K562 (cell line): ENCODE data around the gene ZFP3. TPM values are rescaled to one million over a fixed set of nuclear protein-coding genes. Genes with fewer than 3 reads are reported as not detected.

Experiments
- ATAC-seq: fragments of 200-7000 bp; cut with Tn5 transposase; 3 replicates; pipeline ENCODE4 v1.9.1; 2020; ENCODE audit warnings: moderate library complexity
- BruUV-seq: library from RNA; stranded (reverse); fragments of 400-500 nt; replicated peaks from 2 replicates; lab custom pipeline; 2021; lab: Mats Ljungman, UMichigan
- CTCF ChIA-PET: fragments of 300-600 bp; formaldehyde crosslinking; extraction: SDS; loops from one replicate; lab custom pipeline; 2021; ENCODE audit warnings: low intra/inter-chr PET ratio; lab: Yijun Ruan, JAX
- POLR2A ChIA-PET: fragments of 300-600, 350-650 bp; sonication (Branson Sonifier 250); formaldehyde crosslinking; extraction: SDS; loops from one replicate; lab custom pipeline; 2021; ENCODE audit warnings: antibody characterized with exemption, inconsistent platforms; lab: Yijun Ruan, JAX
- DNase-seq, 4 experiments: peaks; one replicate each; pipeline versions ENCODE4 v3.0.0 to v3.0.0-alpha.2; 2011 to 2018; ENCODE audit warnings: low spot score in 3 of 4, mixed read lengths in 3 of 4; ENCODE audit errors: extremely low read depth in 1 of 4
- FAIRE-seq: peaks from 2 replicates; lab custom pipeline; 2011; peaks lifted over from hg19 to GRCh38; lab: Jason Lieb, UNC
- H2AFZ ChIP-seq: 2 replicates; pipeline ENCODE4 v1.6.0; 2011; ENCODE audit warnings: low read depth, low read length, control low read depth, inconsistent platforms
- H3K27ac ChIP-seq: fragments of 200-600 bp; 3 replicates; pipeline ENCODE4 v1.8.0; 2011; ENCODE audit warnings: low read depth, mild to moderate bottlenecking, control low read depth, inconsistent platforms, low read length, moderate library complexity, mixed read lengths; ENCODE audit errors: extremely low read depth
- H3K27me3 ChIP-seq, 2 experiments: fragments of 300-600 bp in 1 of 2; 2 replicates in 1 of 2; 3 replicates in 1 of 2; pipeline versions ENCODE4 v1.6.0 to v1.8.0; 2011; ENCODE audit warnings: inconsistent platforms in 2 of 2, low read length in 2 of 2, mild to moderate bottlenecking in 1 of 2, mixed read lengths in 1 of 2, moderate library complexity in 1 of 2; ENCODE audit not compliant: control insufficient read depth in 2 of 2, insufficient read depth in 2 of 2
- H3K36me3 ChIP-seq: fragments of 300-600 bp; 3 replicates; pipeline ENCODE4 v1.8.0; 2011; ENCODE audit warnings: mild to moderate bottlenecking, low read length, inconsistent platforms; ENCODE audit not compliant: control insufficient read depth, insufficient read depth
- H3K4me1 ChIP-seq, 2 experiments: fragments of 200-600 bp in 1 of 2; replicated peaks in 1 of 2; 2 replicates in 1 of 2; 3 replicates in 1 of 2; pipeline versions ENCODE4 v1.5.1 to v1.8.0; 2011; ENCODE audit warnings: inconsistent platforms in 2 of 2, low read length in 2 of 2, mild to moderate bottlenecking in 1 of 2, mixed read lengths in 1 of 2, moderate library complexity in 1 of 2; ENCODE audit not compliant: control insufficient read depth in 2 of 2, insufficient read depth in 2 of 2
- H3K4me2 ChIP-seq: 2 replicates; pipeline ENCODE4 v1.6.1; 2011; ENCODE audit warnings: low read length, control low read depth, inconsistent platforms, mixed read lengths; ENCODE audit not compliant: insufficient read depth
- H3K4me3 ChIP-seq: fragments of 200-600 bp; sonication (generic), shearing (Covaris generic); 2 replicates; pipeline ENCODE4 v1.5.1; 2016; ENCODE audit warnings: control low read depth, inconsistent platforms
- H3K79me2 ChIP-seq: fragments of 200-600 bp; 3 replicates; pipeline ENCODE4 v1.8.0; 2011; ENCODE audit warnings: low read length, inconsistent platforms; ENCODE audit not compliant: control insufficient read depth, insufficient read depth
- H3K9ac ChIP-seq, 2 experiments: 2 replicates each; pipeline versions ENCODE4 v1.6.0 to v1.6.1; 2011; ENCODE audit warnings: low read depth in 2 of 2, low read length in 2 of 2, control low read depth in 1 of 2, inconsistent platforms in 1 of 2, mild to moderate bottlenecking in 1 of 2, mixed read lengths in 1 of 2; ENCODE audit not compliant: insufficient read depth in 1 of 2
- H3K9me1 ChIP-seq: one replicate; pipeline ENCODE4 v1.6.0; 2011; ENCODE audit warnings: inconsistent platforms, mild to moderate bottlenecking, low read length, moderate library complexity; ENCODE audit not compliant: control insufficient read depth, insufficient read depth
- H3K9me3 ChIP-seq: replicated peaks from 2 replicates; pipeline ENCODE4 v1.5.1; 2011; ENCODE audit warnings: low read depth, low read length, inconsistent platforms; ENCODE audit not compliant: control insufficient read depth, insufficient read depth
- H4K20me1 ChIP-seq: replicated peaks from 2 replicates; pipeline ENCODE4 v1.6.1; 2011; ENCODE audit warnings: low read length, inconsistent platforms, mixed read lengths; ENCODE audit not compliant: control insufficient read depth, insufficient read depth
- FOXP1 ChIP-seq: sonication (generic); formaldehyde crosslinking; IDR thresholded peaks from 2 replicates; pipeline ENCODE4 v1.8.0; 2022; ENCODE audit warnings: mild to moderate bottlenecking, missing genetic modification reagents
- HMG20A ChIP-seq: fragments of 450-650 bp; formaldehyde crosslinking; conservative IDR thresholded peaks from 2 replicates; pipeline ENCODE4 v1.4.0; 2020; ENCODE audit warnings: mild to moderate bottlenecking, mixed read lengths
- TAF15 ChIP-seq: fragments of 200-400 bp; formaldehyde crosslinking; IDR thresholded peaks from 2 replicates; pipeline ENCODE4 v1.6.1; 2017; ENCODE audit warnings: mild to moderate bottlenecking, low read depth, low read length, moderate library complexity
- ZFX ChIP-seq: sonication (generic); formaldehyde crosslinking; IDR thresholded peaks from 2 replicates; pipeline ENCODE4 v1.8.0; 2022; ENCODE audit warnings: mild to moderate bottlenecking, missing genetic modification reagents, moderate library complexity
- WGBS: fragments of 100-300 bp; shearing (Covaris generic); methylation state at CpG from one replicate; pipeline ENCODE4 v1.1.6; 2016; ENCODE audit warnings: low coverage, mixed read lengths; ENCODE audit not compliant: insufficient coverage; ENCODE audit errors: missing lambda C conversion rate; 5-methylcytosine and 5-hydroxymethylcytosine counted together
- in situ Hi-C: fragments of 300-500 bp; cut with MboI; formaldehyde crosslinking; loops from 4 replicates; pipeline ENCODE4 v1.15.0; 2018; ENCODE audit warnings: inconsistent platforms, mixed read lengths
- intact Hi-C: fragments of 100-400 bp; cut with micrococcal nuclease; formaldehyde crosslinking; loops from 2 replicates; pipeline ENCODE4 v1.14.2; 2022
- polyA plus RNA-seq, 8 experiments: library from polyadenylated mRNA; depleted of rRNA in 4 of 8; stranded (reverse) in 5 of 8; unstranded in 3 of 8; fragments of >200 nt; fragmentation: Nextera tagmentation in 2 of 8; fragmentation: Illumina TruSeq in 1 of 8; extraction: Ambion mirVana in 2 of 8; extraction: Trizol in 1 of 8; gene quantifications; 2 replicates each; pipeline versions ENCODE4 v1.2.1 to v1.2.3, GENCODE V29; 2011 to 2014; ENCODE audit warnings: inconsistent platforms in 1 of 8, missing spikeins in 1 of 8
- total RNA-seq, 7 experiments: library from RNA; depleted of rRNA in 6 of 7; stranded (reverse); fragments of >200 nt in 6 of 7; fragmentation: Illumina TruSeq in 2 of 7; extraction: Trizol in 2 of 7; gene quantifications; 2 replicates each; pipeline versions ENCODE4 v1.2.1 to v1.2.3, GENCODE V29; 2011 to 2021; ENCODE audit warnings: low replicate concordance in 1 of 7
- TF ChIP-seq, protein P1 (sequence below): fragments of 250-450 bp; sonication (Bioruptor Pico); IDR thresholded peaks from 2 replicates; pipeline ENCODE4 v1.8.0; 2021; ENCODE audit warnings: mild to moderate bottlenecking, moderate library complexity

The ZFP3 gene
- total and polyA plus RNA-seq, 9 of the 15 experiments (the other 6 are each of a cell fraction or from before 2014, with no cell fraction given) = 0.04 TPM; not detected in 8

DNA sequence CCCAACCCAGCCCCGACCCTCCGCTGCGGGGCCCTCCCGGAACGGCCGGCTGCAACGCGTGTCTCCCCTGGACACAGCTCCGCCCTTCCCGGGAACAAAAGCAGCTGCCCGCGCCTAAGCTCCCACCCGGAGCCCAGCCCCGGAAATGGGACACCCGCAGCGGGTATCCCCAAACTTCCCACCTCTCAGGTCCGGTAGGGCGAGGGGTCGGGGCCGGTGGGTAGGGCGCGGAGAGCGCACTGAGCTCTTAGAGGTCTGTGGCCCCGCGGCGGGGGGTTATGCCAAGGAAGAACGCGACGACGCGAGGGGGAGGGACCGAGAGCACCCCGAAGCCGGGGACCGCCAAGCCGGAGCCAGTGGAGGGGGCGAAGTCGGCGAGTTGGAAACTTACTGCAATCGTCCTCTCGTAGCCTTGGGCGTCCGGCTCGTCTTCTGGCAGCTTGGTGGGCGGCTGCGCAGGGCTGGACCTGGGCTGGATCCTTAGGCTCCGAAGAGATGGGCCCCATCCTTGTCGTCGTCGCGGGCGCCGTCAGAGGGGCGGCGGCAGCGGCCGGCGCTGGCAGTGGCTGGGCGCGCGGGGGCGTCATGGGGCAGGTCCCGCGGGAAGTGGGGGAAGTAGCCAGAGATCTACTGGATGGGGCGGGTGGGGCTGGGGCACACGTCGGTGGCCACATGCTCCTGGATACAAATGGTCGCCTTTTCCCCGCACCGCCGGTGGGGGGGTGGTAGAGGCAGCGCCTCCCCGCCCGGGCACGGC lies 44.5 kb downstream of the ZFP3 start:
- Histone ChIP-seq H3K9ac (no peak overlapping the region), H3K9me1 (no peaks in the 10 kb centered on the region), H3K79me2 (no peaks in the 10 kb centered on the region), H3K9me3 (0 out of 2 replicates have a peak, but pooled peaks cover 1% of the 10 kb centered on the region), H2AFZ (no peak overlapping the region), H3K4me3 (no peak overlapping the region), H3K4me1 (no peaks in the 10 kb centered on the region), H3K27ac (no peak overlapping the region), H3K4me2 (no peak overlapping the region), H3K36me3 (no peaks in the 10 kb centered on the region), H4K20me1 (no peaks in the 10 kb centered on the region), H3K27me3 (peaks cover 0 to 18% of the 10 kb centered on the region in 2 experiments; a peak in 2 of 5 replicates)
- in situ Hi-C loops (no loop called here), intact Hi-C loops (no loop called here)
- WGBS = 20% methylated on average over 1 of the region's 75 CpGs
- no TSS peak for BruUV-seq
- ChIA-PET POLR2A (no interaction called here), CTCF (no interaction called here)
- ATAC-seq (no peak), DNase-seq (no peak), FAIRE-seq (no peak)
- TF ChIP-seq, protein P1, sequence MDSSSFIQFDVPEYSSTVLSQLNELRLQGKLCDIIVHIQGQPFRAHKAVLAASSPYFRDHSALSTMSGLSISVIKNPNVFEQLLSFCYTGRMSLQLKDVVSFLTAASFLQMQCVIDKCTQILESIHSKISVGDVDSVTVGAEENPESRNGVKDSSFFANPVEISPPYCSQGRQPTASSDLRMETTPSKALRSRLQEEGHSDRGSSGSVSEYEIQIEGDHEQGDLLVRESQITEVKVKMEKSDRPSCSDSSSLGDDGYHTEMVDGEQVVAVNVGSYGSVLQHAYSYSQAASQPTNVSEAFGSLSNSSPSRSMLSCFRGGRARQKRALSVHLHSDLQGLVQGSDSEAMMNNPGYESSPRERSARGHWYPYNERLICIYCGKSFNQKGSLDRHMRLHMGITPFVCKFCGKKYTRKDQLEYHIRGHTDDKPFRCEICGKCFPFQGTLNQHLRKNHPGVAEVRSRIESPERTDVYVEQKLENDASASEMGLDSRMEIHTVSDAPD = no peak
- TF ChIP-seq HMG20A (CRISPR knock-in tag) (no peak), ZFX (CRISPR knock-in tag) (no peak), TAF15 (no peak), FOXP1 (no peak)
